Activated CD8-positive, alpha-beta memory T cell treated with anti-CD3 and anti-CD28 coated beads for 4 hours (primary cell): ENCODE results near the gene OR2G3.

Experiments used
- DNase-seq, 2 donors: peaks; one replicate each; pipeline ENCODE4 v3.0.0-alpha.2; 2020; ENCODE audit warnings: low read depth in 2 of 2

The OR2G3 gene

DNA sequence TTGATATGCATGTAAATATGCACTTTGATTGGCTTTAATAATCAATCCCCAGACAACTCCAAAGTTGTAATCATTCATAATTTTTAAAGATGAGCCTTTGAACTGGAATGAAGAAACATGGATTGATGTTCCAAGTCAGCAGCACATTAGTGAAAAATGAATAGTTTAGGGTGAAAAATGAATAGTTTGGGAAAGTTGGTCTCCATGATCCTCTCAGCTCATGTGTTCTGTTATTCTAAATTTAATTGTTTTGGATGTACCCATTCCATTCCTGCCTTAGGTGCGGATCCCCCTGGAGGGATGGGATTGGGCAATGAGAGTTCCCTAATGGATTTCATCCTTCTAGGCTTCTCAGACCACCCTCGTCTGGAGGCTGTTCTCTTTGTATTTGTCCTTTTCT, at the start of gene OR2G3:
OR2G3 (plus strand) TSS at position 301 of the 400 bp plus-strand sequence; CDS start at position 301, 0 bp downstream.
- no peak for DNase-seq

DNA sequence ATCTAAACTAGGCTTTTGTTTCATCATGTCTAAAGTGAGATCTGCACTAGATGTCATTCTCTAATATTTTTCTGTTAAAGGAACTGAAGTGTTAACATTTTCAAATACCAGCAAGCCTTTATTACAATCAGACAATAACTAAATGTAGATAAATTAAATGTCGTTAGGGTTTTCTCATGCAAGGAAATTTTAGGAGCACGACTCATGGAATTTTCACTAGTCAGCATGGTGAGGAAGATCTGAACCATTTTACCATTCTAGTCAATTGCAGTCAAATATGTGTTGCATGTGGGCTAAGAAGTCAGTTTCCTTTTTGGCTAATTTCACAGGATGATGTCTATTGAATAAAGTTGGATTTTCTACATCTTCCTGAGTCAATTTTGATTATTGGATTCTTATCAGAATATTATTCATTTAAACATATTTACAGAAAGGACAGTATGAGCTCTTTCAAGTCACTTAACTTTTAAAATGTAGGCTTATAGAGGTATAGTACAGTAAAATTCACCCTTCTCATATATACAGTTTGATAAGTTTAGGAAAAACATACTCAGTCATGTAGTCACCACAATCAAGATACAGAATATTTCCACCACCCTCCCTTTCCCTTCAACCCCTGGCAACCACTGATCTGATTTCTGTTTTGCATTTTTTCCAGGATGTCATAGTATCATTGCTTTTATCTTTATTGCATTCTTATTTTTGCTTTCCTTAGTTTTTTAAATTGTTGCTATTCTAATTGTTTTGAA, 47.3 kb upstream of the OR2G3 start:
- DNase-seq: no peak

DNA sequence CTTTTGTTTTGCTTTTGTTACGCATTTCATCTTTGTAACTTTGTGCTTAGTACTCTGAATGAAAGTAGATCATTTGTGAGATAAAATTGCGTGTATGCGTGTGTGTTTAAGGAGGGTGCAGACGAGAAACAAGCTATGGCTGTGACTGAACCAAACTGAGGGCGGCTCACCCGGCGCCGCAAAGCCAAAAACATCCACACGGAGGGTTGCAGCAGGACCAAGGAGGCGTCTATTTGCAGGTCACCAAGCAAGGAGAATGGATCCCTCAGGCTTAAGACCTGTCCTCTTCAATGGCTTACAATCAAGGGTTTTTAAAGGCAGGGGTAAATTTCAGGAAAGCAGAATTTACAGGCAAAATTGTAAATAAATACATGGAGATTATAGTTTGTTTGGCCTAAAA, 43.7 kb upstream of the OR2G3 start:
- DNase-seq: no peak

DNA sequence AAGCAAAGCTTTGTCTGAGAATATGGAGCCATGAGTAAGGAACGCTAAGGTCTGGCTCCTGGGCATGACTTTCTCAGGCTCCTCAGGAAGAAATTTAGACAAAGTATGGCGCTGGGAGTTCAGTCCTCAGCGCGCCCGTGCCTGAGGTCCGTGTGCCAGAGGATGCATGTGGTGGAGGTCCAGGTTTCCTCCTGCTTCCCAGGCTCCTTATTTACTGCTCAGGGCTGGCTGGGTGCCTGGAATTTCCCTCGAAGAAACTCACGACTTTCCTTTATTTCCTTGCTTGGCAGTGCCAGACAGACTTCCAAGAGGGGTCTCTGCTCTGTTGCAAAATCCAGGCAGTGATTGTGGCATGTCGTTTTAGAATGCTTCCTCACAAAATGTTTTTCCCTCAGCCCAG, 43.2 kb upstream of the OR2G3 start:
- DNase-seq: no peak

GRCh38 chr1:247574236-247574635, 31.1 kb upstream of the OR2G3 start:
- DNase-seq: no peak

GRCh38 chr1:247574664-247575063, 30.7 kb upstream of the OR2G3 start:
- DNase-seq: no peak

DNA sequence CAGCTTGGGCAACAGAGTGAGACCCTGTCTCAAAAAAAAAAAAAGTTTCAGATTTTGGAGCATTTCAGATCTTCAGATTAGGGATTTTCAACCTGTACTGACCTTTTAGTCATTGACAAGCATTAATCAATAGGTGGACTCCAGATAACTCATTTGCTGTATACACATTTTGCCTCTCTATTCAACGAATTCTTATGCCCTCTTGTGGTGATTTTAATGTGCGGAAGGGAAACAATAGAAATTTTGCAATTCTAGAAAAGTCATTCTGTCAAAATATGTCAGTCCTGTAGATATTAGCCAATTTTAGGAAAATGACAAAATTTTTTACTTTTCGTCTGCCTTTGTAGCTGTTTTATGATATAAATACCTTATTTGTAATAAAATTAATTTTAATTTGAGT, 28.9 kb upstream of the OR2G3 start:
- DNase-seq: no peak

DNA sequence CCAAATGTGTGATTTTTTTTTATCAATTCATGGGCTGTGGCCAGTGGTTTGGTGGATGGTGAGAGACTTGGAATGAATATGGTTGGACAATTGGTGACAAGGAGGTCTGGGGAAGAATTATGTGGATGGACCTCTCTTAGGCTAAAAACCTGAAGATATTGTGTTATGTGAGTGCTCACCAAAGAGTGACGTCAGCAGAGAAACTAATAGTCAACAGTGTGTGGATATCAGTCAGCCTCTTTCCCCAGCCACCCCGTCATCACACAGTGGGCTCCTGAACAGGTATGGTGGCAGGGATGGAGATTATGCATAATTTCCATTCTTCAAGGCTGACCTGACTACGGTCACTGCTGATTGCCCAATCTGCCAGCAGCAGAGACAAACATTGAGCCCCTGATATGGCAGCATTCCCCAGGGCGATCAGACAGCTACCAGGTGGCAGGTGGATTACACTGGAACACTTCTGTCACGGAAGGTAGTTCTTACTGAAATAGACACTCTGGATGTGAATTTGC, 26.4 kb upstream of the OR2G3 start:
- DNase-seq: no peak

DNA sequence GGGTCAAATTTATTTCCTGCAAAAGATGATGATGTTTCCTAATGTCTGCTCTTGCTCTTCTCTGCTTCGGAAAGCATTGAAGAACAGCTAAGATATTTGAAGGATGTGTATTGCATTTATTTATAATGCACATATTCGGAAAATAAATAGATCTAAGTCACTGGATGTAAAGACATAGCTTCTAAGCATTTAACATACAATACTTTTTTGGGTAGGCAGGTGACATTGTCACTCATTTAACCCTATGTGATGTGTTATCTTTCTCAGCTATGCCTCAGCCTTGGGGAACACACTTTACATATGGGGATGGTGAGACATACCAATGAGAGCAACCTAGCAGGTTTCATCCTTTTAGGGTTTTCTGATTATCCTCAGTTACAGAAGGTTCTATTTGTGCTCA, 17.3 kb upstream of the OR2G3 start, which contains the start of gene OR2G2:
OR2G2 (plus strand) TSS at position 301 of the 400 bp plus-strand sequence; CDS start at position 301, 0 bp downstream.
- no peak for DNase-seq

- no peak for DNase-seq
These were observed 8.0 kb downstream of the OR2G3 start for GRCh38 chr1:247613405-247613804.

- no peak for DNase-seq
These were observed 9.2 kb downstream of the OR2G3 start for GRCh38 chr1:247614625-247615024.

DNA sequence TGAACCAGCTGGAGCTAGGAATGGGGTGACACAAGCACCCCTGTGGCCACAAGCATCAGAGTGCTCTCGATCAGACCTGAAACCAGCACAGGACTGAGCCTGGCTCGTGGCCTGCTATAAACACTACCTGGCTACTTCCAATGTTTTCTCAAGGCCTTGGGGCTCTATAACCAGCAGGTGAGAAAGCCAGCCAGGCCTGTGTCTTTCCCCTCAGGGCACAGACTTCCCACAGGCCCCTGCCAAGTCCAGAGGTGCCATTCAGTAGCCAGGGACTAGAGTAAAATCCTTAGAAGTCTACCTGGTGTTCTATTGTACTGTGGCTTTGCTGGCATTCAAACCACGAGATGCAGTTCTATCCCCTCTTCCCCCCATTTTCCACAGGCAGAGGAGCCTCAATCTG, 22.6 kb downstream of the OR2G3 start:
- no peak for DNase-seq

DNA sequence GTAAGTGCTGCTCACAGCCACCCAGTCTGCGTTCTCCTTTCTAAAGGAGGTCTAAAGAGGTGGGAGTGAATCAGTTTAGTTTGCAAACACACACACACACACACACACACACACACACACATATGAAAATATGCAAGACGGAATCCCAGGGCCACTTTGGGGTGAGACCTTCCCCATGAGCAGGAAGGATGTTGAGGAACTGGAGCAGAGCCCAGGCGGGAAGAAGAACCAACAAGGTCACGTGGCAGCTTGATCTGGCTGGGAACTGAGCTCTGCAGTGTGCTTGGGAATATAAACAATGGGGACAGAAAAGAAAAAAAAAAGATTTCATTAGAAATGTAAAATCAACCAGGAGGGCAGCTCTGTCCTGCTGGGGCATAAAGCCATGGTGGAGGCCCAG, 32.6 kb downstream of the OR2G3 start:
- no peak for DNase-seq

- no peak for DNase-seq
These were observed 33.4 kb downstream of the OR2G3 start for GRCh38 chr1:247638781-247639180.

- DNase-seq: no peak
These were observed 34.1 kb downstream of the OR2G3 start for GRCh38 chr1:247639381-247639981.

DNA sequence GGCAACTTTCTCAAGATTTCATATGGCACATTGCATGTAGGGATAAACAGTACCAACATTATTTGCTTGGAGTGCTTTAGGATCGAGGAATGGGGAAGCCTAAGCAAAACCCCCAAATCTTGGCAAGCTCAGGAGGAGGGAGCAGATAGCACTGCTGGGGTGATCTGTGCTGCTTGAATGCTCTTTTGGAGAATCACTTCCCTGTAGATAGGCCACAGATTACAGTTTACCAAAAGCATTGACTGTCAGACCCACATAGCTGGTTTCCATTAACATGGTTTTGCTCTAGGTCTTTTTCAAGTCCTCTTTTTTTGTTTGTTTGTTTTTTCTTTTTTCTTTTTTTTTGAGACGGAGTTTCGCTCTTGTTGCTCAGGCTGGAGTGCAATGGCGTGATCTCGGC, 37.4 kb downstream of the OR2G3 start:
- no peak for DNase-seq

GRCh38 chr1:247646867-247647266, 41.5 kb downstream of the OR2G3 start:
- DNase-seq: no peak

GRCh38 chr1:247647864-247648263, 42.5 kb downstream of the OR2G3 start:
- no peak for DNase-seq

- no peak for DNase-seq
These were observed 47.7 kb downstream of the OR2G3 start for GRCh38 chr1:247653040-247653439.
